ENCODE results near the gene CCSAP.

DNA sequence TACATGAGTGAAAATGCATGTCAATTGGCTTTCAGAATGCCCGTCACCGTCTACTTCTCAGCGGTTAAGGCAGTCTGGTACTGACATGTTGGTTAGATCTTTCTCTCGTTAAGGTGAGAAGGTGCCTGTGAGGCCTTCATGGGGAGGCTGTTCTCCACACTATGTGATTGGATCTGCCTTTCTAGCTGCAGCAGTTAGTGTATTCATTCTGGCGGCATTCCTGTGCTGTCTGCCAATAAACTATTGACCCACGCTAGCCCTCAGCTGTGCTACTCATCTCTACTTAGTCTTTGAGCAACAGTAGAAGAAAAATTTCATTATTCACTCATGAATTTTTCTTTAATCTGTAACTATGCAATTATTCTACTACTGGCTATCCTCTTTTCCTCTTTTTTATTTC lies 32.0 kb downstream of the CCSAP start:
- no peak for TF ChIP-seq ZNF232 (CRISPR knock-in tag; IDR thresholded peaks at IDR 0.05)
- TF ChIP-seq ZNF138 (CRISPR knock-in tag; conservative IDR thresholded peaks at IDR 0.05): no peak
- TF ChIP-seq, protein P1, sequence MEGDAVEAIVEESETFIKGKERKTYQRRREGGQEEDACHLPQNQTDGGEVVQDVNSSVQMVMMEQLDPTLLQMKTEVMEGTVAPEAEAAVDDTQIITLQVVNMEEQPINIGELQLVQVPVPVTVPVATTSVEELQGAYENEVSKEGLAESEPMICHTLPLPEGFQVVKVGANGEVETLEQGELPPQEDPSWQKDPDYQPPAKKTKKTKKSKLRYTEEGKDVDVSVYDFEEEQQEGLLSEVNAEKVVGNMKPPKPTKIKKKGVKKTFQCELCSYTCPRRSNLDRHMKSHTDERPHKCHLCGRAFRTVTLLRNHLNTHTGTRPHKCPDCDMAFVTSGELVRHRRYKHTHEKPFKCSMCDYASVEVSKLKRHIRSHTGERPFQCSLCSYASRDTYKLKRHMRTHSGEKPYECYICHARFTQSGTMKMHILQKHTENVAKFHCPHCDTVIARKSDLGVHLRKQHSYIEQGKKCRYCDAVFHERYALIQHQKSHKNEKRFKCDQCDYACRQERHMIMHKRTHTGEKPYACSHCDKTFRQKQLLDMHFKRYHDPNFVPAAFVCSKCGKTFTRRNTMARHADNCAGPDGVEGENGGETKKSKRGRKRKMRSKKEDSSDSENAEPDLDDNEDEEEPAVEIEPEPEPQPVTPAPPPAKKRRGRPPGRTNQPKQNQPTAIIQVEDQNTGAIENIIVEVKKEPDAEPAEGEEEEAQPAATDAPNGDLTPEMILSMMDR (IDR thresholded peaks at IDR 0.05): no peak
- TF ChIP-seq JUN (CRISPR knock-in tag; IDR thresholded peaks at IDR 0.05): no peak
- TF ChIP-seq, protein P2, sequence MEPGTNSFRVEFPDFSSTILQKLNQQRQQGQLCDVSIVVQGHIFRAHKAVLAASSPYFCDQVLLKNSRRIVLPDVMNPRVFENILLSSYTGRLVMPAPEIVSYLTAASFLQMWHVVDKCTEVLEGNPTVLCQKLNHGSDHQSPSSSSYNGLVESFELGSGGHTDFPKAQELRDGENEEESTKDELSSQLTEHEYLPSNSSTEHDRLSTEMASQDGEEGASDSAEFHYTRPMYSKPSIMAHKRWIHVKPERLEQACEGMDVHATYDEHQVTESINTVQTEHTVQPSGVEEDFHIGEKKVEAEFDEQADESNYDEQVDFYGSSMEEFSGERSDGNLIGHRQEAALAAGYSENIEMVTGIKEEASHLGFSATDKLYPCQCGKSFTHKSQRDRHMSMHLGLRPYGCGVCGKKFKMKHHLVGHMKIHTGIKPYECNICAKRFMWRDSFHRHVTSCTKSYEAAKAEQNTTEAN (CRISPR knock-in tag; IDR thresholded peaks at IDR 0.05): no peak
- no peak for TF ChIP-seq CREM (CRISPR knock-in tag; IDR thresholded peaks at IDR 0.05)
- no peak for TF ChIP-seq SMAD3 (CRISPR knock-in tag; IDR thresholded peaks at IDR 0.05; ENCODE audit: borderline replicate concordance)
